Spleen (tissue), 7 donors: ENCODE data around the gene MRPS18A.
A peak's percentile ranks its signal among the peaks of the same experiment; 100 is the strongest.

ENCODE experiments used
- POLR2A ChIP-seq, 3 donors: fragments of 450-650 bp; IDR thresholded peaks; one replicate each; pipeline ENCODE4 v1.5.1; 2017; ENCODE audit warnings: antibody characterized with exemption in 3 of 3, mild to moderate bottlenecking in 1 of 3
- POLR2AphosphoS5 ChIP-seq, 3 donors: sonication (generic); formaldehyde crosslinking; IDR thresholded peaks; one replicate each; pipeline ENCODE4 v1.5.1; 2017; ENCODE audit warnings: antibody characterized with exemption in 3 of 3
- TF ChIP-seq, protein P1 (sequence below), 11 experiments: fragments of 200-600 bp in 7 of 11; fragments of 450-650 bp in 4 of 11; sonication (generic) in 4 of 11; IDR thresholded peaks in 8 of 11; conservative IDR thresholded peaks in 3 of 11; 1 replicate in 7 of 11; 2 replicates in 4 of 11; pipeline versions ENCODE4 v1.4.0 to v1.8.0; 2016 to 2021; ENCODE audit warnings: antibody characterized with exemption in 11 of 11, inconsistent platforms in 4 of 11, mild to moderate bottlenecking in 1 of 11
- donor health status: DM: no; HTN: no; CAD: no; lungs with moderate emphysema.
- donor health status: DM: no; HTN: no; CAD: no.
- donor health status: DM: no; HTN: no; CAD: no.

DNA sequence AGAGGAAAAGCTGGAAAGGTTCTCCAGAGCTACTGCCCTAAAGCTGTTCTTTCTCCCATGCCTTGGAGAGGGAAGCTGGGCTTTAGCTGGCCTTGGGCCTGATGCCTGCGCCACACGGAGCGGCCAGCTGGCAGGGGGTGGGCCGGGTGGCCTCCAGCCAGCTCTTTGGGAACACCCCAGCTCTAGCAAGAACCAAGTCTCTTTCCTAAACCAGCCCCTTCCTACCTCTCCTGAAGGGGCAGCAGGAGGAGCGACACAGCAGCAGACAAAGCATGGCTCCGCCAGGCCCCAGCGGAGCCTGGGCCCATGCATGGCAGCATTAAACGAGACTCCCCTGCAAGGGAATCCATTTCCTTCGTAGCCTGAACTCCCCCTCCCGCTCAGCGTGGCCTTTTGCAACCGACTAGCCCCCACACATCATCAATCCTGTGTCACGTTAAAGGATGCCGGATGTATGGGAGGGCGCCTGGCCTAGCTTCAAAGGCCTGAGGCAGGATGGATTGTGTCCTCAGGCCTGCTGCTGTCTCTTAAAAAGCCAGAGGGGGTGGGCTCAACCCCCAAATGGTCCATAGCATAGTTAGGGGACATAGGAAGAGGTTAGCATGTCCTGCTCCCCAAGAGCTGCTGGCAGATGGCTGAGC lies 14.0 kb downstream of the MRPS18A start:
- TF ChIP-seq, protein P1, sequence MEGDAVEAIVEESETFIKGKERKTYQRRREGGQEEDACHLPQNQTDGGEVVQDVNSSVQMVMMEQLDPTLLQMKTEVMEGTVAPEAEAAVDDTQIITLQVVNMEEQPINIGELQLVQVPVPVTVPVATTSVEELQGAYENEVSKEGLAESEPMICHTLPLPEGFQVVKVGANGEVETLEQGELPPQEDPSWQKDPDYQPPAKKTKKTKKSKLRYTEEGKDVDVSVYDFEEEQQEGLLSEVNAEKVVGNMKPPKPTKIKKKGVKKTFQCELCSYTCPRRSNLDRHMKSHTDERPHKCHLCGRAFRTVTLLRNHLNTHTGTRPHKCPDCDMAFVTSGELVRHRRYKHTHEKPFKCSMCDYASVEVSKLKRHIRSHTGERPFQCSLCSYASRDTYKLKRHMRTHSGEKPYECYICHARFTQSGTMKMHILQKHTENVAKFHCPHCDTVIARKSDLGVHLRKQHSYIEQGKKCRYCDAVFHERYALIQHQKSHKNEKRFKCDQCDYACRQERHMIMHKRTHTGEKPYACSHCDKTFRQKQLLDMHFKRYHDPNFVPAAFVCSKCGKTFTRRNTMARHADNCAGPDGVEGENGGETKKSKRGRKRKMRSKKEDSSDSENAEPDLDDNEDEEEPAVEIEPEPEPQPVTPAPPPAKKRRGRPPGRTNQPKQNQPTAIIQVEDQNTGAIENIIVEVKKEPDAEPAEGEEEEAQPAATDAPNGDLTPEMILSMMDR (IDR thresholded peaks at IDR 0.05 in 8 of 11, conservative IDR thresholded peaks at IDR 0.05 in 3 of 11), result no peak
- no peak for TF ChIP-seq POLR2A (IDR thresholded peaks at IDR 0.05)
- TF ChIP-seq POLR2AphosphoS5 (IDR thresholded peaks at IDR 0.05), result peak; percentile 42 to 61 (median 57)
